Panc1 (cell line): Measurements from ENCODE around the gene SPDYE2. TPM values are rescaled to one million over a fixed set of nuclear protein-coding genes. Genes with fewer than 3 reads are reported as not detected.
"Not testable (repeated sequence)": the region's sequence is repeated elsewhere in the genome, so short reads cannot be mapped to it uniquely, and the experiment has no call there.

Experiments
- ATAC-seq: fragments of 200-7000 bp; cut with Tn5 transposase; 2 replicates; pipeline ENCODE4 v1.9.1; 2020; ENCODE audit warnings: mild to moderate bottlenecking, moderate library complexity
- Bru-seq: library from RNA; stranded (reverse); fragments of 400-500 nt; gene quantifications from one replicate; lab custom pipeline; 2021; lab: Mats Ljungman, UMichigan
- BruChase-seq, 2 experiments: library from RNA; stranded (reverse); fragments of 400-500 nt; gene quantifications; one replicate each; lab custom pipeline; 2021; lab: Mats Ljungman, UMichigan
- BruUV-seq: library from RNA; stranded (reverse); fragments of 400-500 nt; replicated peaks from 2 replicates; lab custom pipeline; 2021; lab: Mats Ljungman, UMichigan
- CTCF ChIA-PET: fragments of 300-600 bp; sonication (Branson Sonifier 250); formaldehyde crosslinking; loops from one replicate; lab custom pipeline; 2022; ENCODE audit warnings: antibody characterized with exemption; lab: Charles Lee
- POLR2A ChIA-PET: fragments of 300-600 bp; sonication (Branson Sonifier 250); formaldehyde crosslinking; loops from one replicate; lab custom pipeline; 2022; ENCODE audit warnings: antibody characterized with exemption; lab: Charles Lee
- DNase-seq: peaks from one replicate; pipeline ENCODE4 v3.0.0-alpha.2; 2010; ENCODE audit warnings: low read depth, low spot score
- H3K27ac ChIP-seq: 2 replicates; pipeline ENCODE4 v1.5.1; 2011; ENCODE audit warnings: mild to moderate bottlenecking, low read length, inconsistent platforms
- H3K27me3 ChIP-seq: fragments of 200-500 bp; sonication (Bioruptor generic); 2 replicates; pipeline ENCODE4 v1.6.0; 2014; ENCODE audit warnings: low read length, inconsistent platforms; ENCODE audit not compliant: control insufficient read depth, insufficient read depth
- H3K36me3 ChIP-seq: fragments of 200-500 bp; sonication (Bioruptor generic); 2 replicates; pipeline ENCODE4 v1.5.1; 2014; ENCODE audit warnings: inconsistent platforms, mild to moderate bottlenecking, low read length, moderate library complexity; ENCODE audit not compliant: control insufficient read depth, insufficient read depth
- H3K4me1 ChIP-seq: 2 replicates; pipeline ENCODE4 v1.5.1; 2011; ENCODE audit warnings: inconsistent platforms, mild to moderate bottlenecking, low read length, moderate library complexity; ENCODE audit not compliant: control insufficient read depth, insufficient read depth
- H3K4me3 ChIP-seq, 2 experiments: 2 replicates each; pipeline ENCODE4 v1.5.1; 2011 to 2012; ENCODE audit warnings: low read depth in 2 of 2, low read length in 2 of 2, mild to moderate bottlenecking in 2 of 2, inconsistent platforms in 1 of 2, moderate library complexity in 1 of 2
- H3K9me3 ChIP-seq: fragments of 200-500 bp; sonication (Bioruptor generic); 2 replicates; pipeline ENCODE4 v1.5.1; 2014; ENCODE audit warnings: low read depth, mild to moderate bottlenecking, inconsistent platforms, low read length, moderate library complexity; ENCODE audit not compliant: control insufficient read depth, insufficient read depth
- in situ Hi-C: cut with HindIII; loops from 2 replicates; pipeline ENCODE4 v1.10.0; 2016; ENCODE audit warnings: low sequenced_read_pairs, low pct_unique_long_range_greater_than_20kb
- intact Hi-C: fragments of 100-400 bp; cut with micrococcal nuclease; formaldehyde crosslinking; loops from one replicate; pipeline ENCODE4 v1.10.0; 2022; ENCODE audit not compliant: unreplicated experiment
- long read RNA-seq: library from polyadenylated mRNA; unstranded; transcript quantifications from one replicate; pipeline ENCODE4 v2.0.0, GENCODE V29; 2021; ENCODE audit not compliant: unreplicated experiment
- polyA plus RNA-seq: library from polyadenylated mRNA; unstranded; fragments of >200 nt; gene quantifications from one replicate; pipeline ENCODE4 v1.2.1, GENCODE V29; 2012; ENCODE audit warnings: missing spikeins; ENCODE audit not compliant: insufficient read length
- total RNA-seq: library from RNA; stranded (reverse); gene quantifications from one replicate; pipeline ENCODE4 v1.2.1, GENCODE V29; 2021; ENCODE audit not compliant: unreplicated experiment

The SPDYE2 gene
- total RNA-seq (not detected), Bru-seq, nascent RNA (percentile 7 among the genes with signal in this experiment), BruChase-seq, experiment 1, labeled RNA remaining after a 2-hour chase (not detected), BruChase-seq, experiment 2, labeled RNA remaining after a 6-hour chase (not detected)
- polyA plus RNA-seq, result 1.6 TPM
- long read RNA-seq, partial matches to known transcripts, result 2 of 34 reads
- long read RNA-seq, other reads (novel, unspliced or antisense), result 32 of 34 reads

GRCh38 chr7:102550808-102551422 is at the start of gene SPDYE2:
SPDYE2 (plus strand) TSS chr7:102551226; CDS start chr7:102553256, 2,030 bp downstream.
- H3K9me3 ChIP-seq, BruUV-seq, H3K27me3 ChIP-seq, in situ Hi-C loops, DNase-seq, H3K36me3 ChIP-seq, CTCF ChIA-PET, H3K27ac ChIP-seq, H3K4me1 ChIP-seq, ATAC-seq, H3K4me3 ChIP-seq, POLR2A ChIA-PET, intact Hi-C loops: not testable (repeated sequence)

GRCh38 chr7:102503141-102503540 is 47.9 kb upstream of the SPDYE2 start:
- H3K4me3 ChIP-seq, H3K36me3 ChIP-seq, CTCF ChIA-PET, BruUV-seq, ATAC-seq, H3K9me3 ChIP-seq, intact Hi-C loops, H3K27ac ChIP-seq, H3K27me3 ChIP-seq, DNase-seq, H3K4me1 ChIP-seq, in situ Hi-C loops, POLR2A ChIA-PET: not testable (repeated sequence)

- H3K4me3 ChIP-seq, in situ Hi-C loops, POLR2A ChIA-PET, H3K4me1 ChIP-seq, H3K27ac ChIP-seq, H3K27me3 ChIP-seq, intact Hi-C loops, H3K9me3 ChIP-seq, DNase-seq, CTCF ChIA-PET, H3K36me3 ChIP-seq, BruUV-seq: not testable (repeated sequence)
- peak; percentile 84 for ATAC-seq
These were observed 45.5 kb upstream of the SPDYE2 start for GRCh38 chr7:102505298-102506185.

- H3K9me3 ChIP-seq, H3K27me3 ChIP-seq, H3K4me1 ChIP-seq, intact Hi-C loops, H3K27ac ChIP-seq, CTCF ChIA-PET, H3K4me3 ChIP-seq, BruUV-seq, POLR2A ChIA-PET, ATAC-seq, DNase-seq, in situ Hi-C loops, H3K36me3 ChIP-seq: not testable (repeated sequence)
These were observed 43.5 kb upstream of the SPDYE2 start for GRCh38 chr7:102507410-102508088.

GRCh38 chr7:102510575-102510974 is 40.5 kb upstream of the SPDYE2 start:
- intact Hi-C loops, CTCF ChIA-PET, H3K4me1 ChIP-seq, DNase-seq, in situ Hi-C loops, POLR2A ChIA-PET, H3K36me3 ChIP-seq, BruUV-seq, H3K27me3 ChIP-seq, ATAC-seq, H3K27ac ChIP-seq, H3K4me3 ChIP-seq, H3K9me3 ChIP-seq: not testable (repeated sequence)

- peak; percentile 68 for ATAC-seq
- BruUV-seq, CTCF ChIA-PET, H3K27ac ChIP-seq, H3K4me1 ChIP-seq, H3K27me3 ChIP-seq, H3K36me3 ChIP-seq, in situ Hi-C loops, intact Hi-C loops, H3K4me3 ChIP-seq, POLR2A ChIA-PET, H3K9me3 ChIP-seq, DNase-seq: not testable (repeated sequence)
These were observed 39.0 kb upstream of the SPDYE2 start for GRCh38 chr7:102511860-102512522.
